ENCODE data around the gene SUCLG1.
A peak's percentile ranks its signal among the peaks of the same experiment; 100 is the strongest.

Gene SUCLG1

GRCh38 chr2:84459018-84459943 lies at the start of gene SUCLG1:
Gene SUCLG1 (minus strand): TSS chr2:84459280. CDS start chr2:84459269, 11 bp downstream.
- H3K27ac ChIP-seq, result peak within 1 kb of the TSS; percentile 92
- no peak for TF ChIP-seq CTCF (conservative IDR thresholded peaks at IDR 0.05)

GRCh38 chr2:84498150-84498799 lies 39.2 kb upstream of the SUCLG1 start:
- no peak for TF ChIP-seq CTCF (conservative IDR thresholded peaks at IDR 0.05)
- H3K27ac ChIP-seq, result no peak overlapping the region

- TF ChIP-seq CTCF (conservative IDR thresholded peaks at IDR 0.05), result no peak
- no peak overlapping the region for H3K27ac ChIP-seq
Measured at GRCh38 chr2:84497285-84497684, 38.2 kb upstream of the SUCLG1 start.

GRCh38 chr2:84496386-84496785 lies 37.3 kb upstream of the SUCLG1 start:
- no peak for TF ChIP-seq CTCF (conservative IDR thresholded peaks at IDR 0.05)

GRCh38 chr2:84495539-84496146 lies 36.6 kb upstream of the SUCLG1 start:
- TF ChIP-seq CTCF (conservative IDR thresholded peaks at IDR 0.05), result peak; percentile 78

More at GRCh38 chr2:84496386-84496785, 37.3 kb upstream of the SUCLG1 start:
- no peak overlapping the region for H3K27ac ChIP-seq

GRCh38 chr2:84494070-84494469 lies 35.0 kb upstream of the SUCLG1 start:
- no peak overlapping the region for H3K27ac ChIP-seq
- TF ChIP-seq CTCF (conservative IDR thresholded peaks at IDR 0.05), result no peak

More at GRCh38 chr2:84495539-84496146, 36.6 kb upstream of the SUCLG1 start:
- no peak overlapping the region for H3K27ac ChIP-seq

GRCh38 chr2:84493514-84493913 lies 34.4 kb upstream of the SUCLG1 start:
- no peak overlapping the region for H3K27ac ChIP-seq
- no peak for TF ChIP-seq CTCF (conservative IDR thresholded peaks at IDR 0.05)

Data from VCaP (cell line).